ENCODE measurements around the gene ARL2BP. TPM values are rescaled to one million over a fixed set of nuclear protein-coding genes. Genes with fewer than 3 reads are reported as not detected.

Gene ARL2BP
- total and polyA plus RNA-seq, 2 of the 13 experiments (the other 11 are each of a cell fraction or from before 2014, with no cell fraction given): 64.3 to 67.6 TPM

- no peak for TF ChIP-seq HHEX (CRISPR knock-in tag; IDR thresholded peaks at IDR 0.05)
- TF ChIP-seq ZMAT3 (CRISPR knock-in tag; conservative IDR thresholded peaks at IDR 0.05): peak; percentile 99
- no peak for TF ChIP-seq REL (CRISPR knock-in tag; conservative IDR thresholded peaks at IDR 0.05)
- TF ChIP-seq TEAD3 (CRISPR knock-in tag; optimal IDR thresholded peaks at IDR 0.05; ENCODE audit: borderline replicate concordance): peak; percentile 92
- TF ChIP-seq IKZF1 (IDR thresholded peaks at IDR 0.05): no peak
- peak; percentile 98 for TF ChIP-seq STAT6 (CRISPR knock-in tag; IDR thresholded peaks at IDR 0.05; ENCODE audit: borderline replicate concordance)
- TF ChIP-seq TFDP2 (CRISPR knock-in tag; IDR thresholded peaks at IDR 0.05): peak; percentile 54; the same call in 1 of the 2 replicates
- TF ChIP-seq DDIT3 (CRISPR knock-in tag; IDR thresholded peaks at IDR 0.05): no peak
- peak; percentile 71; the same call in 1 of the 2 replicates for TF ChIP-seq ZNF83 (CRISPR knock-in tag; IDR thresholded peaks at IDR 0.05; ENCODE audit: borderline replicate concordance)
- peak; percentile 43 for TF ChIP-seq CEBPG (CRISPR knock-in tag; IDR thresholded peaks at IDR 0.05)
- no peak for TF ChIP-seq ZBTB43 (CRISPR knock-in tag; conservative IDR thresholded peaks at IDR 0.05)
- TF ChIP-seq MZF1 (CRISPR knock-in tag; IDR thresholded peaks at IDR 0.05; ENCODE audit: borderline replicate concordance): peak; percentile 87; the same call in 1 of the 2 replicates
- TF ChIP-seq KDM2A (CRISPR knock-in tag; IDR thresholded peaks at IDR 0.05; ENCODE audit: borderline replicate concordance, low read depth): peak; percentile 80
- TF ChIP-seq ZBTB39 (CRISPR knock-in tag; IDR thresholded peaks at IDR 0.05): peak; percentile 92
- TF ChIP-seq AGO2 (optimal IDR thresholded peaks at IDR 0.05; ENCODE audit: low read depth, low read length): no peak
- 0 out of 2 replicates have a peak, but pooled peaks have one; percentile 12 for TF ChIP-seq ZNF766 (CRISPR knock-in tag; IDR thresholded peaks at IDR 0.05; ENCODE audit: borderline replicate concordance)
- TF ChIP-seq JARID2 (CRISPR knock-in tag; IDR thresholded peaks at IDR 0.05; ENCODE audit: insufficient replicate concordance): peak; percentile 73
- TF ChIP-seq FOXP1 (IDR thresholded peaks at IDR 0.05): 0 out of 2 replicates have a peak, but pooled peaks have one; percentile 50
- peak; percentile 90 for TF ChIP-seq FOXP1 (CRISPR knock-in tag; IDR thresholded peaks at IDR 0.05)
- peak; percentile 62; the same call in 1 of the 2 replicates for TF ChIP-seq ZNF691 (CRISPR knock-in tag; IDR thresholded peaks at IDR 0.05; ENCODE audit: borderline replicate concordance, low read depth)
- peak; percentile 53; the same call in 1 of the 2 replicates for TF ChIP-seq KMT2A (CRISPR knock-in tag; IDR thresholded peaks at IDR 0.05)
These were observed 35.0 kb downstream of the ARL2BP start (continued) for GRCh38 chr16:57279780-57280638.
